ENCODE results near the gene ECI2. TPM values are rescaled to one million over a fixed set of nuclear protein-coding genes. Genes with fewer than 3 reads are reported as not detected.

The ECI2 gene
- 52.8 to 77.9 TPM (median 58.8 TPM) in 5 replicates for total RNA-seq (2022; extraction: Qiagen RNA extraction; ENCODE audit: low read depth)

GRCh38 chr6:4134841-4135664, at the start of gene ECI2:
ECI2 (minus strand) TSS chr6:4135575; CDS start chr6:4135560, 15 bp downstream.

GRCh38 chr6:4078691-4079471, 56.5 kb downstream of the ECI2 start, which contains the start of gene FAM217A:
FAM217A (minus strand) TSS chr6:4079137; CDS start chr6:4077414, 1,723 bp downstream.

Other genes starting within 250 kb of the ECI2 start
- not detected in 5 replicates for gene FAM217A, start 56.4 kb downstream of the ECI2 start, total RNA-seq (2022; extraction: Qiagen RNA extraction; ENCODE audit: low read depth)